HEK293T (cell line): Measurements from ENCODE around the gene TIMMDC1.

ENCODE experiments used
- BHLHE40 ChIP-seq: fragments of 450-650 bp; IDR thresholded peaks from 2 replicates; pipeline ENCODE4 v1.6.1; 2016; ENCODE audit warnings: mild to moderate bottlenecking, moderate library complexity, borderline replicate concordance
- ELF4 ChIP-seq: fragments of 450-650 bp; IDR thresholded peaks from 2 replicates; pipeline ENCODE4 v1.6.1; 2017; ENCODE audit warnings: antibody characterized with exemption
- FOXK2 ChIP-seq: fragments of 450-650 bp; IDR thresholded peaks from 2 replicates; pipeline ENCODE4 v1.6.1; 2016; ENCODE audit warnings: mild to moderate bottlenecking
- FOXM1 ChIP-seq: fragments of 450-650 bp; IDR thresholded peaks from 2 replicates; pipeline ENCODE4 v1.6.1; 2017; ENCODE audit warnings: mild to moderate bottlenecking, borderline replicate concordance
- L3MBTL2 ChIP-seq: fragments of 450-650 bp; conservative IDR thresholded peaks from 2 replicates; pipeline ENCODE4 v1.6.1; 2016; ENCODE audit warnings: mild to moderate bottlenecking
- SP1 ChIP-seq: fragments of 450-650 bp; IDR thresholded peaks from 2 replicates; pipeline ENCODE4 v1.6.1; 2017
- SUZ12 ChIP-seq: fragments of 450-650 bp; IDR thresholded peaks from 2 replicates; pipeline ENCODE4 v1.6.1; 2016; ENCODE audit warnings: mild to moderate bottlenecking
- TARDBP ChIP-seq: fragments of 450-650 bp; IDR thresholded peaks from 2 replicates; pipeline ENCODE4 v1.6.1; 2016
- TF ChIP-seq, protein P1 (sequence below): fragments of 450-650 bp; IDR thresholded peaks from 2 replicates; pipeline ENCODE4 v1.6.1; 2016

GRCh38 chr3:119457246-119457645, 41.1 kb upstream of the TIMMDC1 start:
- TF ChIP-seq FOXM1 = no peak
- no peak for TF ChIP-seq FOXK2
- TF ChIP-seq BHLHE40 = no peak
- TF ChIP-seq TARDBP = no peak
- TF ChIP-seq, protein P1, sequence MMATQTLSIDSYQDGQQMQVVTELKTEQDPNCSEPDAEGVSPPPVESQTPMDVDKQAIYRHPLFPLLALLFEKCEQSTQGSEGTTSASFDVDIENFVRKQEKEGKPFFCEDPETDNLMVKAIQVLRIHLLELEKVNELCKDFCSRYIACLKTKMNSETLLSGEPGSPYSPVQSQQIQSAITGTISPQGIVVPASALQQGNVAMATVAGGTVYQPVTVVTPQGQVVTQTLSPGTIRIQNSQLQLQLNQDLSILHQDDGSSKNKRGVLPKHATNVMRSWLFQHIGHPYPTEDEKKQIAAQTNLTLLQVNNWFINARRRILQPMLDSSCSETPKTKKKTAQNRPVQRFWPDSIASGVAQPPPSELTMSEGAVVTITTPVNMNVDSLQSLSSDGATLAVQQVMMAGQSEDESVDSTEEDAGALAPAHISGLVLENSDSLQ = no peak
- TF ChIP-seq SP1 = no peak
- TF ChIP-seq L3MBTL2 = no peak
- TF ChIP-seq SUZ12 = no peak
- TF ChIP-seq ELF4 = no peak
